Glutamatergic neuron (in vitro differentiated cells): Measurements from ENCODE around the gene PPWD1. TPM values are rescaled to one million over a fixed set of nuclear protein-coding genes. Genes with fewer than 3 reads are reported as not detected.

Experiments used
- DNase-seq: peaks from one replicate; pipeline ENCODE4 v3.0.0; 2022
- H3K27ac Mint-ChIP-seq: one replicate; pipeline ENCODE4 v1.8.0; 2020; ENCODE audit warnings: mild to moderate bottlenecking, mixed read lengths, inconsistent platforms; ENCODE audit not compliant: unreplicated experiment
- H3K27me3 Mint-ChIP-seq: one replicate; pipeline ENCODE4 v1.8.0; 2020; ENCODE audit warnings: mild to moderate bottlenecking, moderate library complexity, mixed read lengths, inconsistent platforms; ENCODE audit not compliant: unreplicated experiment
- H3K36me3 Mint-ChIP-seq: one replicate; pipeline ENCODE4 v1.8.0; 2020; ENCODE audit warnings: mild to moderate bottlenecking, mixed read lengths, inconsistent platforms; ENCODE audit not compliant: unreplicated experiment
- H3K4me1 Mint-ChIP-seq: one replicate; pipeline ENCODE4 v1.8.0; 2020; ENCODE audit warnings: mild to moderate bottlenecking, low read depth, mixed read lengths, inconsistent platforms; ENCODE audit not compliant: unreplicated experiment
- H3K4me3 Mint-ChIP-seq: one replicate; pipeline ENCODE4 v1.8.0; 2020; ENCODE audit warnings: mild to moderate bottlenecking, mixed read lengths, inconsistent platforms; ENCODE audit not compliant: unreplicated experiment
- H3K9me3 Mint-ChIP-seq: one replicate; pipeline ENCODE4 v1.8.0; 2020; ENCODE audit warnings: mild to moderate bottlenecking, moderate library complexity, mixed read lengths, inconsistent platforms; ENCODE audit not compliant: unreplicated experiment
- total RNA-seq: library from RNA; stranded (reverse); fragmentation: NEBNext Ultra II Directional; extraction: Animal tissue kit (Norgen Biotek cat#: 25700); gene quantifications from one replicate; pipeline ENCODE4 v1.2.1, GENCODE V29; 2021; ENCODE audit not compliant: unreplicated experiment
- TF ChIP-seq, protein P1 (sequence below): fragments of 200-600 bp; sonication (generic); IDR thresholded peaks from one replicate; pipeline ENCODE4 v1.5.0; 2021; ENCODE audit not compliant: partially characterized antibody, unreplicated experiment

PPWD1 gene
- total RNA-seq, 1 donor from 2014 or later: 37.6 TPM

DNA sequence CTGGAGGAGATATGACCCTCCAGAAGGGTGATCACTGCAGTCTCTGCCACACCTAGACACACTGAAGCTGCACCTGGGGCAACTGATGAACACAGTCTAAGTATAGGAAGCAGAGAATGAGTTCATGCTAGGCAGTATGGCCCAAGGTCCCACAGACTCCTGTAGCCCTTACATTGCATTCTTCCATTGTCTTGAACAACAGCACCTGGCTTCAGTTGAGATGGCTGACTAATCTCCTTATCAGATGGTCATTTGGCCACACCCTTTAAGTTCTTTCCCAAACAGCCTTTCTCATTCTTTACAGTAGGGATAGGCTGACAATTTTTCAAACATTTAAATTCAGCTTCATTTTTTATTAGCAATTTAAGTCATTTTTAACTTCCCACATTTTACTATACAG is 23.3 kb upstream of the PPWD1 start:
- Mint-ChIP-seq H3K4me1 (no peaks in the 10 kb centered on the region), H3K36me3 (no peaks in the 10 kb centered on the region), H3K9me3 (peaks cover 4% of the 10 kb centered on the region), H3K27me3 (no peaks in the 10 kb centered on the region), H3K27ac (no peak overlapping the region), H3K4me3 (no peak overlapping the region)
- TF ChIP-seq, protein P1, sequence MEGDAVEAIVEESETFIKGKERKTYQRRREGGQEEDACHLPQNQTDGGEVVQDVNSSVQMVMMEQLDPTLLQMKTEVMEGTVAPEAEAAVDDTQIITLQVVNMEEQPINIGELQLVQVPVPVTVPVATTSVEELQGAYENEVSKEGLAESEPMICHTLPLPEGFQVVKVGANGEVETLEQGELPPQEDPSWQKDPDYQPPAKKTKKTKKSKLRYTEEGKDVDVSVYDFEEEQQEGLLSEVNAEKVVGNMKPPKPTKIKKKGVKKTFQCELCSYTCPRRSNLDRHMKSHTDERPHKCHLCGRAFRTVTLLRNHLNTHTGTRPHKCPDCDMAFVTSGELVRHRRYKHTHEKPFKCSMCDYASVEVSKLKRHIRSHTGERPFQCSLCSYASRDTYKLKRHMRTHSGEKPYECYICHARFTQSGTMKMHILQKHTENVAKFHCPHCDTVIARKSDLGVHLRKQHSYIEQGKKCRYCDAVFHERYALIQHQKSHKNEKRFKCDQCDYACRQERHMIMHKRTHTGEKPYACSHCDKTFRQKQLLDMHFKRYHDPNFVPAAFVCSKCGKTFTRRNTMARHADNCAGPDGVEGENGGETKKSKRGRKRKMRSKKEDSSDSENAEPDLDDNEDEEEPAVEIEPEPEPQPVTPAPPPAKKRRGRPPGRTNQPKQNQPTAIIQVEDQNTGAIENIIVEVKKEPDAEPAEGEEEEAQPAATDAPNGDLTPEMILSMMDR: no peak
- no peak for DNase-seq

DNA sequence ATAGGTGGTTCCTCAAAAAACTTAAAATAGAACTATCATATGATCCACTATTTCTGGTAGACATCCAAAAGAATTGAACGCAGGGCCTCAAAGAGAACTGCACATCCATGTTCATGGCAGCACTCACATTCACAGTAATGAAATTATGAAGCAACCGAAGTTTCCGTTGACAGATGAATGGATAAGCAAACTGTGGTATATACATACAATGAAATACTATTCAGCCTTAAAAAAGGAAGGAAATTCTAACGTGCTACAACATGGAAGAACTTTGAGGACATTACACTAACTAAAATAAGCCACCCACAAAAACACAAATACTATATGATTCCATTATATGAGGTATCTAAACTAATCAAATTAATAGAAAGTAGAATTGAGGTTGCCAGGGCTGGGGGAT is 18.6 kb upstream of the PPWD1 start:
- no peak overlapping the region for H3K27ac Mint-ChIP-seq
- DNase-seq: no peak
- TF ChIP-seq, protein P1: no peak
- H3K9me3 Mint-ChIP-seq: peaks cover 2% of the 10 kb centered on the region
- no peak overlapping the region for H3K4me3 Mint-ChIP-seq
- no peaks in the 10 kb centered on the region for H3K36me3 Mint-ChIP-seq
- H3K4me1 Mint-ChIP-seq: no peaks in the 10 kb centered on the region
- no peaks in the 10 kb centered on the region for H3K27me3 Mint-ChIP-seq

DNA sequence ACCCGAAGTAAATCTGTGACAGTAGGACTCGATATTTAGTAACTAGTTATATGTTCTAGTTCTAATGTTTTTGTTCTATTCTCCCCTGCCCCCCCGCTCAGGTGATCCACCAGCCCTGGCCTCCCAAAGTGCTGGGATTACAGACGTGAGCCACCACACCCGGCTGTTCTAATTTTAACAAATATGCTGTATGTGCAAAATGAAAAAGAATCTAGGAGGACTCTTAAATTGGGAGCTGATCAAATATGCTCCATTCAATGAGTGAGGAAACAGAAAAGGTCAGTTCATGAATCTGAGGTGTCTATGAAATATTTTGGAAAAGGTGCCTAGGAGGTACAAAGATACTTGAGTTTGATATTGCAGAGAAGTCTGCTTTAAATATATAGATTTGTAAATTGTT is 17.0 kb upstream of the PPWD1 start:
- no peak for DNase-seq
- H3K27ac Mint-ChIP-seq: no peak overlapping the region
- H3K4me3 Mint-ChIP-seq: no peak overlapping the region
- no peaks in the 10 kb centered on the region for H3K4me1 Mint-ChIP-seq
- no peaks in the 10 kb centered on the region for H3K27me3 Mint-ChIP-seq
- H3K9me3 Mint-ChIP-seq: peaks cover 2% of the 10 kb centered on the region
- H3K36me3 Mint-ChIP-seq: no peaks in the 10 kb centered on the region
- TF ChIP-seq, protein P1: no peak

DNA sequence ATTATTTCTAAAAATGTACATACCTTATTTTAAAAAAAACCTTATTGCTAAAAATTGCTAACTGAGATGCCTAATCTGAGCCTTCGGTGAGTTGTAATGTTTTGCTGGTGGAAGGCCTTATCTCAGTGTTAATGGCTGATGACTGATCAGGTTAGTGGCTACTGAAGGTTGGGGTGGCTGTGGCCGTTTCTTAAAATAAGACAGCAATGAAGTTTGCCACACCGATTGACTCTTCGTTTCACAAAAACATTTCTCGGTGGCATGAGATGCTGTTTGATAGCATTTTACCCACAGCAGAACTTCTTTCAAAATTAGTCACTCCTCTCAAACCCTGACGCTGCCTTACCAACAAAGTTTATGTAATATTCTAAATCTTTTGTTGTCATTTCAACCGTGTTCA is 14.8 kb upstream of the PPWD1 start:
- TF ChIP-seq, protein P1: no peak
- Mint-ChIP-seq H3K4me1 (no peaks in the 10 kb centered on the region), H3K36me3 (no peaks in the 10 kb centered on the region), H3K9me3 (no peaks in the 10 kb centered on the region), H3K4me3 (no peak overlapping the region), H3K27ac (no peak overlapping the region), H3K27me3 (no peaks in the 10 kb centered on the region)
- DNase-seq: no peak

DNA sequence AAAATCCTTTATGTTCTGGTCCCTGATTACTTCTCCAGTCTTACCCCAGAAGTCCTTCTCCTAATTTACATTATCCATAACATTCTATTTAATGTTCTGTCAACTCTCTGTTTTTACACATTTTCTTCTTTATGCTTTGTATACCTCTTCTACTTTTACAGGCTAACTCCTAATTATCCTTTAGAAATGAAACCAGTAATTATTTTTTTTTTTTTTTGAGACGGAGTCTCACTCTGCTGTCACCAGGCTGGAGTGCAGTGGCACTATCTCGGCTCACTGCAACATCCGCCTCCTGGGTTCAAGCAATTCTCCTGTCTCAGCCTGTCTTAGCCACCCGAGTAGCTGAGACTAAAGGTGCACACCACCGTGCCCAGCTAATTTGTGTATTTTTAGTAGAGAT is 9.2 kb upstream of the PPWD1 start:
- DNase-seq: no peak
- no peaks in the 10 kb centered on the region for H3K9me3 Mint-ChIP-seq
- no peaks in the 10 kb centered on the region for H3K4me1 Mint-ChIP-seq
- H3K4me3 Mint-ChIP-seq: no peak overlapping the region
- TF ChIP-seq, protein P1: no peak
- no peak overlapping the region for H3K27ac Mint-ChIP-seq
- H3K36me3 Mint-ChIP-seq: no peaks in the 10 kb centered on the region
- H3K27me3 Mint-ChIP-seq: no peaks in the 10 kb centered on the region
